ENCODE results near the gene ESRP2. TPM values are rescaled to one million over a fixed set of nuclear protein-coding genes. Genes with fewer than 3 reads are reported as not detected.

The ESRP2 gene
- total and polyA plus RNA-seq, 10 donors, result 0.02 to 0.35 (median 0.23) TPM; not detected in 2

DNA sequence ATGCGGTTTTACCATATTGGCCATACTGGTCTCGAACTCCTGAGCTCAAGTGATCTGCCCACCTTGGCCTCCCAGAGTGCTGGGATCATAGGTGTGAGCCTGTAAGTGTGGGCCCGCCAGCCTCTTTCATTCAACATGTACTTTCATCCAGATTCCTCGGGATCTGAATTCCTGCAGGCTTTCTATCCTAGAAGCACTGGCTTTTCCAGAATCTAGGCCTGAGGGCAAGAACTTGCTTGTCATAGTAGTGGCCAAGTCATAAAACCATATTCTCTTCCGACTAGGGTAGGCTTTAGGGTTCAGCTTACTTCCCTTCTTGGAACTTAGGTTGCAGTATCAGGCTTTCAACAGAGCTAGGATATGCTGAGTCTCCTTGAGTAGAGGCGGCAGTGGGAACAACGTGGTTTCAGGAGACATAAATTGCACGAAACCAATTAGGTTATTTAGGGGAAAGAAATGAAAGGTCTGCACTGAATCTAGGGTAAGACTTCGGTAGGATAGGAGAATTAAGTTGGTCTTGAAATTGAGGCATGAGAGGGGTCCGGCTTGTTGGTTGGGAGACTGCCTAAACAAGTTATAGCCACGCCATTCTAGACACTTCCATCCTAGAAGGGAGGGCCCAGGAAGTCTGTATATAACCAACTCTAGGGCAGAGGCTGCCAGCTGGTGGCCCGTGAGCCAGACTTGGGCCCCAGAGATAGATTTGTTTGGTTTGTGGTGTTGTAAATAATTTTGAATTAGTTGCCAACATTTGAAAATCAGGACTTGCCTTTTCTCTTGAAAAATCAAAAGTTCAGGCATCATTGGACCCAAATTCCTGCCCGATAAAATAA is 44.0 kb upstream of the ESRP2 start:
- Histone ChIP-seq H3K27me3 (replicated peaks in 1 of 7) (no peaks in the 10 kb centered on the region), H3K36me3 (peaks cover 0 to 72% (median 6%) of the 10 kb centered on the region in 6 donors), H3K27ac (peak overlapping the region in 2 of 8 donors; percentile 8 to 21), H3K4me1 (peaks cover 29 to 88% (median 48%) of the 10 kb centered on the region in 6 donors), H3K4me3 (no peak overlapping the region), H3K9me3 (no peaks in the 10 kb centered on the region)
- DNase-seq, result no peak
- intact Hi-C loops (cut with DNase I; ENCODE audit: low total_unique reads), result no loop called here
- WGBS, 5 donors, result 79 to 91% (median 88%) methylated on average over 13 of the region's 13 CpGs
- TF ChIP-seq, protein P1, sequence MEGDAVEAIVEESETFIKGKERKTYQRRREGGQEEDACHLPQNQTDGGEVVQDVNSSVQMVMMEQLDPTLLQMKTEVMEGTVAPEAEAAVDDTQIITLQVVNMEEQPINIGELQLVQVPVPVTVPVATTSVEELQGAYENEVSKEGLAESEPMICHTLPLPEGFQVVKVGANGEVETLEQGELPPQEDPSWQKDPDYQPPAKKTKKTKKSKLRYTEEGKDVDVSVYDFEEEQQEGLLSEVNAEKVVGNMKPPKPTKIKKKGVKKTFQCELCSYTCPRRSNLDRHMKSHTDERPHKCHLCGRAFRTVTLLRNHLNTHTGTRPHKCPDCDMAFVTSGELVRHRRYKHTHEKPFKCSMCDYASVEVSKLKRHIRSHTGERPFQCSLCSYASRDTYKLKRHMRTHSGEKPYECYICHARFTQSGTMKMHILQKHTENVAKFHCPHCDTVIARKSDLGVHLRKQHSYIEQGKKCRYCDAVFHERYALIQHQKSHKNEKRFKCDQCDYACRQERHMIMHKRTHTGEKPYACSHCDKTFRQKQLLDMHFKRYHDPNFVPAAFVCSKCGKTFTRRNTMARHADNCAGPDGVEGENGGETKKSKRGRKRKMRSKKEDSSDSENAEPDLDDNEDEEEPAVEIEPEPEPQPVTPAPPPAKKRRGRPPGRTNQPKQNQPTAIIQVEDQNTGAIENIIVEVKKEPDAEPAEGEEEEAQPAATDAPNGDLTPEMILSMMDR (IDR thresholded peaks at IDR 0.05 in 8 of 11, conservative IDR thresholded peaks at IDR 0.05 in 3 of 11), result no peak
- no peak for TF ChIP-seq POLR2AphosphoS5 (IDR thresholded peaks at IDR 0.05)
- no peak for TF ChIP-seq POLR2A (IDR thresholded peaks at IDR 0.05)

DNA sequence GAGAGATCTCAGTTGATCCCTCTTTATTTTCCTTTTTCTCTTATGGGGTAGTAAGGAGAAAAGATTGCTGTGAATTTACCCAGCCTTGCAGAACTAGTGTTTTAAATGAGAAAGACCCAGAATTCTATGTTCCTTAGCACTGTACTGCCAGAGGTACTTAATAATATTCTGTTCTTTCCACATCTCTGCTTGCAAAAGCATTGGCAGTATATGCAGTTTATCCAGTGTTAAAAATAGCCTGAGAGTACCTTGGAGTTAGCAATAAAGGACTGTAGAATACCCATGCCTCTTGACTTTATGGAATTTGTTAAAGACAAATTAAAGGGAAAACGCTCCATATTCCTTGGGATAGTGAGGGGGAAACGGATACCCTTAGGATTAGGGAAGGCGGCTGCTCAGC is 40.3 kb upstream of the ESRP2 start:
- no peak for TF ChIP-seq POLR2AphosphoS5 (IDR thresholded peaks at IDR 0.05)
- TF ChIP-seq, protein P1 (IDR thresholded peaks at IDR 0.05 in 8 of 11, conservative IDR thresholded peaks at IDR 0.05 in 3 of 11), result no peak
- TF ChIP-seq POLR2A (IDR thresholded peaks at IDR 0.05), result no peak
- H3K4me1 ChIP-seq, result peaks cover 18 to 88% (median 55%) of the 10 kb centered on the region in 6 donors
- peak overlapping the region; percentile 19 to 73 (median 60) for H3K27ac ChIP-seq
- H3K36me3 ChIP-seq, result peaks cover 0 to 88% (median 16%) of the 10 kb centered on the region in 6 donors
- no peak for DNase-seq
- intact Hi-C loops (cut with DNase I; ENCODE audit: low total_unique reads), result no loop called here
- WGBS, 5 donors, result 60 to 88% (median 79%) methylated on average over 3 of the region's 3 CpGs
- H3K9me3 ChIP-seq, result no peaks in the 10 kb centered on the region
- H3K4me3 ChIP-seq, result no peak overlapping the region
- no peaks in the 10 kb centered on the region for H3K27me3 ChIP-seq (replicated peaks in 1 of 7)

DNA sequence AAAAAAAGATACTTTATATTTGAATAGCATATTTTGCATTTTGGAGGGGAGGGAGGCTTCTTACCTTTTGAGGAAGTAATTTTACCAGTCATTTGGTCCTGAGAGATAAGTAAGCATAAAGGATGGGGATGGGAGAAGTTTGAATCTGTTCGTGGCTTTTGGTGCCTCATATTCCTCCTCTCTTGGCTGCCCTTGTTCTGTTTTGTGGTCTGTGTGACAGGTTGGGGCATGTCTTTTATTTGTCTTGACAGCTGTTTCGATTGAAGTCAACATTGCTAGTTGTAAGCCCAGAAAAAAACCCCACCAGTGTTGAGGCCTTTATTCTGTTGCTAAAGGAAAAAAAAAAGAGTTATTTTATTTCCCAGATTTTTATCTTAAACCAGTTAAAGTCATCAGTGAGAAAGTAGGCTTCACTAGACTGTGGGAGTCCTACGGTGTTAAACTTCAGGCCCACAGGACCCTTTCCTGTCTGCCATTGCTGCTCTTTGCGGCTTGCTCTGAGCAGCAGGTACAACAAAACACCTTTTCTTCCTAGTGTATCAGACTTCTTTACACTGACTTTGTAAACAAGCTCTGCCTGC is 39.8 kb upstream of the ESRP2 start:
- peak overlapping the region; percentile 19 to 73 (median 60) for H3K27ac ChIP-seq
- peaks cover 0 to 88% (median 16%) of the 10 kb centered on the region in 6 donors for H3K36me3 ChIP-seq
- TF ChIP-seq, protein P1 (IDR thresholded peaks at IDR 0.05 in 8 of 11, conservative IDR thresholded peaks at IDR 0.05 in 3 of 11), result no peak
- TF ChIP-seq POLR2AphosphoS5 (IDR thresholded peaks at IDR 0.05) (no peak), POLR2A (IDR thresholded peaks at IDR 0.05) (no peak)
- intact Hi-C loops (cut with DNase I; ENCODE audit: low total_unique reads), result no loop called here
- DNase-seq, result no peak
- H3K4me1 ChIP-seq, result peaks cover 18 to 86% (median 52%) of the 10 kb centered on the region in 6 donors
- 29 to 44% (median 38%) methylated on average over 4 of the region's 4 CpGs for WGBS, 5 donors
- H3K27me3 ChIP-seq (replicated peaks in 1 of 7), result no peaks in the 10 kb centered on the region
- H3K4me3 ChIP-seq, result no peak overlapping the region
- H3K9me3 ChIP-seq, result no peaks in the 10 kb centered on the region

DNA sequence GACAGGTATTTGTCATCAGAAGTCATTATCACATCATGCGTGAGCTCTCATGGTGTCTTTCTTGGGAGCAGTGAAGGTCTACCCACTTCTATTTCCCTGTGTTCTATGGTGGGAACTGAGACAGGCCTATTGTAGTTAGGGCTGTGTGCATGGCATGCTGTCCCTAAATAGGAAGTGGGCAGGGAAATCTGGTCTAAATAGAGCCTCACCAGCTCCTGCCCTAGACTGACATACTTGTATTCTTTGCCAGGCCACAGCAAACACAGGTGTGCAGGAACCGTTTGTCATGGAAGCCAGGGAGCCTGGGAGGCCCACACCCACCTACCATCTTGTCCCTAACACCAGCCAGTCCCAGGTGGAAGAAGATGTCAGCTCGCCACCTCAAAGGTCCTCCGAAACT is 38.5 kb upstream of the ESRP2 start:
- Histone ChIP-seq H3K27me3 (replicated peaks in 1 of 7) (no peaks in the 10 kb centered on the region), H3K36me3 (peaks cover 0 to 93% (median 16%) of the 10 kb centered on the region in 6 donors), H3K4me1 (peaks cover 18 to 86% (median 52%) of the 10 kb centered on the region in 6 donors), H3K4me3 (no peak overlapping the region), H3K27ac (peak overlapping the region in 6 of 8 donors; percentile 27 to 73 (median 60)), H3K9me3 (no peaks in the 10 kb centered on the region)
- no peak for DNase-seq
- no peak for TF ChIP-seq POLR2AphosphoS5 (IDR thresholded peaks at IDR 0.05)
- TF ChIP-seq, protein P1 (IDR thresholded peaks at IDR 0.05 in 8 of 11, conservative IDR thresholded peaks at IDR 0.05 in 3 of 11), result no peak
- TF ChIP-seq POLR2A (IDR thresholded peaks at IDR 0.05), result no peak
- 89 to 95% (median 91%) methylated on average over 4 of the region's 4 CpGs for WGBS, 5 donors
- intact Hi-C loops (cut with DNase I; ENCODE audit: low total_unique reads), result no loop called here

Measured in spleen (tissue), 11 donors.